NCI-H524 treated with DMSO at 0.1 percent for 48 hours (cell line): ENCODE measurements around the gene DEDD2.

Source experiments
- DNase-seq: peaks from one replicate; lab custom pipeline; 2025; lab: John Stamatoyannopoulos, UW

DEDD2 gene

DNA sequence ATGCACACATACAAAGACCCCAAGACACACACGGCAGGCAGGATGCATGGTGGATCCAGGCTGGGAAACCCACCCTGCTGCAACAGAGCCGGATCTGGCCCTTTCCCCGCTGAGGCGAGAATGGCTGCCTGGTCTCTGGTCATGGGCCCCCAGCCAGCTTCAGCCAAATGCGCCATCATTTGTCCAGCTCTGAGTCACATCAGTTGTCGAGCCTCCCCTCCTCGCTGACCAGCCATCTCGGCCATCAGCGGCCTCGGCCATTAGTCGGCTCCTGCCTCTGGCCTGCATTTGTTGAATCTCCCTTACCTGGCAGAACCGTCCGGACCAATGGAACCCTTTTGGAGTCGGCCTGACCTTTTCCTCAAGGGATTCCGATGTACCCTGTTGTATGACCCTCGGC, 46.8 kb downstream of the DEDD2 start:
- DNase-seq: no peak

DNA sequence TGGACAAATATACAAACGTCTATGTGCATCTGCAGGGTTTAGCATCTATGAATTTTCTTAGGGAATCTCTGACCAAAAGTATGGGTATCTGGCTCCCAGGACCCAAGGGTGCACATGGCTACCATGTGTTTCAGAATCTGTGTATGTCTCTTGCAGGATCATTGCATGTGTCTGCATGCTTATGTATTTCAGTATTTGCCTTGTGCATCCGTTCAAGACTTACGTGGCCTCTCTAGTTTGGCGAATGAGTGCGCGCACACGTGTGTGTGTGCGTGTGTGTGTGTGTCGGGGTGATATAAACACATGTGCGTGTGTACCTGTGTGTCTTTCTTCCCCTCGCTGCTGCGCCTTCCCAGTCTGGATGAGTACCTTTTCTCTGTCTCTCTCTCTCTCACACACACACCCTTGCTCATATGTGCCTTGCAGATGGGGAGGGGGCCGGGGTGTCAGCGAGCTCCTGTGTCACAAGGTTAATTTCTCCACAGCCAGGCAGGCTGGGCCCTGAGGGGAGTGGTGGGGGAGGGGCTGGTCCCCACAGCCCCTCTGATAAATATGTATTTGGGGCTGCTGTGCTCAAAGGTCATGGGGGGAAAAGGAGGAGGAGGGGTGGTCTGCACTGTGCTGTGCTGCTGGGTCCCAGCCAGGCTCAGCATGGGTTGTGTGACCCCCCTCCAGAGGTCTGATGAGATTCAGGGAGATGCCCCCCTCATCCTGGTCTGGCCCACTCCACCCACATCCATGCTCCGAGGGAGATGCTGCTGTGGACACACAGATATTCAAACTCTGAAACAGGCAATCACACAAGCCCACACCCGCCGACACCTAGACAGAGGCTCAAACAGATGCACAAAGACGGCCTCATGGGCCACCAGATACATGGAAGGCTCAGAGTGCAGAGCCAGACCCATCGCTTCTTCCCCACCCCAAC, 47.7 kb downstream of the DEDD2 start:
- no peak for DNase-seq

DNA sequence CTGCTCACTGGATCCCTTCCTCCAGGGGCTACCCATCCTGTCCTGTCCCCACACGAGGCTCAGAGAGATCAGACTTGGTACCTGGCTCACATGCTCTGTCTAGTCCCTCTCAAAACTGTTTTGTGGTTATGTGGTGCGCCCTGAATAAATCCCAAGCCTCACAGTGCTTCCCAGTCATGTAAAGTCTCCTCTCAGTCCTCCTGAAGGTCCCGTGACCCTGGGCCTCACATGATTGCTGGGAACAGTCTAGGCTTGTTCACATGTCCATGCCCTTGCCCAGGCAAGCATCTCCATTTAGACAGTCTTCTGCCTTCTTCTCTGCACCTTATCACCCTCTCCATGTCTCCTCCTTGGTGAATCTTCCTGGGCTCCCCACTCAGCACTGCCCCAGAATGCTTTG, 49.3 kb downstream of the DEDD2 start:
- no peak for DNase-seq

DNA sequence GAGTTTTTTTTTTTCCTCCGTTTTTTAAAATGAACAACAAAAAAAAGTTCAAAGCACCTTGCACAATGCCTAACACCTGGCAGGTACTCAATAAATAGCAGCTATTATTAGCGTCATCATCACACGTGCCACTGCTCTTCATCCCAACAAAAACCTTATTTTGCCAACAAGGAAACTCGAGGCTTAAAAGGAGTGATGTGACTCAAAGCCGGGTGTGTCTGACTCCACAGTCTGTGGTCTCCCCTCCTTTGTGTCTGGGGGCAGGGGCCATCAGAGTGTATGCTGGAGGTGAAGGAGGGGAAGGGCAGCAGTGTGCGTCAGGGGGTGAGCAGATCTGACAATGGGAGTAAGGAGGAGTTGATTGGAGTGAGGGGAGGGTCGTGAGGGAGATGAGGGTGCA, 51.2 kb downstream of the DEDD2 start:
- DNase-seq: no peak

DNA sequence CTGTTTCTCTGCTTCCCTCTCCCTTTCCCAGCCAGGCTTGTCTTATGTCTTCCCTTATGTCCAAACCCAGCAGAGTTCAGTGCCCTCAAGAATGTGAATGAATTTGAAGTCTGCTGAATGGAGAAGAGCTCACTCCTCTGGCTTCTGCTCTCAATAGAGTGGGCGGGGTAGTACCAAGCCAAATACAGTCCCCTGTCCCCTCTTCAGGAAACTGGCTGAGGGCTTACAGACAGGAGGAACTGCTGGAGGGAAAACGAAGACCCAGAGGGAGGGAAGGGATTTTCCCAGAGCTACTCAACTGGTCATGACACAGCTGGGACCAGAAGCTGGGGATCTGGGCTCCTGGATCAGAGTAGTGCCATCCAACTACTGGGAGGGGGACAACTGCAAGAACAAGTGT, 52.3 kb downstream of the DEDD2 start:
- no peak for DNase-seq

DNA sequence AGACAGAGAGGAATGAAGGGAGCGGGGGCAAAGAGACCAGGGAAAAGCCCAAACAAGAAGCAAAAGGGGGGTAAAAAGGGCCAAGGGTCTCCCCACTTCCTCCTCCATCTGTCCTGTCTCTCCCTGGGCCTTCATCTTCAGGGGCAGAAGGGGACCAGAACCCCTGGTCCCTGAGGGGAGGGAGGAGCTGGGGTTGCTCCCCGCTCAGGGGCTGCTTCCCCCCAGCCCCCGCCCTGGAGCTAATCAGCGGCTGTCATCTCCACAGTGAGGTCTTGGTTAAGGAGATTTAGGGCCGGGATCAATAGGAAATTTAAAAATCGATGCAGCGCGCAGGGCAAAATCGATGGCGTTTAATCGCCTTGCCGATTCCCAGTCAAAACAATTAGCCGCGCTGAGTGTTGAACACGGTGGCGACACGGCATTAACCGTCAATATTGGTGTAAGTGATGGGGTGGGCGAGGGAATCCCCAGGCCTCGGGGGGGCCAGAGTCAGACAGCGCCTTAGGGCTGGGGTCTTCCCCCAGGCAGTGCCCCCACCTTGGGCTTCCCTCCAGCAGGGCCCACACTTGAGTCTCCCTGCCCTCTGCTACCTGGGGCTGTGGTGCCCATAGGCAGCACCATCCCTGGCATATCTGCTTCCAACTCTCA, 55.7 kb downstream of the DEDD2 start:
- DNase-seq: no peak

DNA sequence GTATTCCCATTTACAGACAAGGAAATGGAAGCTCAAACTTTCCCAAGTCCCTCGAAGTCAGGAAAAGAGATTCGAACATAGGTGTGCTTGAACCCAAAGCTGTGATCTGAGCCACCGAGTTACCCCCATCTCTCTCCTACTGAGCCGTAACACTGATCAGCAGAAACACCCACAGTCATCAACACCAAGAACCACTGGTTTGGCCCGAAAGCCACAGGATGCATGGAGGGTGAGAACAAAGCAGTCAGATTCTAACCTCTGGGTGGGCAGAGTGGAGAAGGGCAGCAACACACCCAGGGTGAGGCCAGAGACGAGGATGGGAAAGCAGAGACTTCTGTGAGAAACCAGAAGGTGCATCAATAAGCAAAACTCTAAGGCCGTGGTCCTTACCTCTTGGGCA, 57.5 kb downstream of the DEDD2 start:
- DNase-seq: no peak

DNA sequence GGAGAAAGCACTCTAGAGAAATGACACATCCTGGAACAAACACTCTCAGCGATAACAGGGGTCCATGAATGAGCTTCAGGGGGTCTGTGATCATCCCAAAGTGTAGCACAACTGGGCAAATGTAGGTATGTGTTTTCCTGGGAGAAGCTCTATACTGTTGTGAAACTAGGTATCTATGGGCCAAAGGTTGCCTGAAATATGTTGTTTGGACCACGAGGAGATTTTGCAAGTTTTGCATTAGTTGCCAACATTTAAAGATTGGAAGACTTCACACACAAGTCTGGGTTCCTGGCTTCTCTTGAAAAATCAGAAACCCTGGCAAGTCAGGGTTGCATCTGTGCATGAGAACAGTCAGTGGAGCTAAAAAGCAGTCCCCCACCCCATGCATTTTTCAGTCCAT, 58.6 kb downstream of the DEDD2 start:
- no peak for DNase-seq

DNA sequence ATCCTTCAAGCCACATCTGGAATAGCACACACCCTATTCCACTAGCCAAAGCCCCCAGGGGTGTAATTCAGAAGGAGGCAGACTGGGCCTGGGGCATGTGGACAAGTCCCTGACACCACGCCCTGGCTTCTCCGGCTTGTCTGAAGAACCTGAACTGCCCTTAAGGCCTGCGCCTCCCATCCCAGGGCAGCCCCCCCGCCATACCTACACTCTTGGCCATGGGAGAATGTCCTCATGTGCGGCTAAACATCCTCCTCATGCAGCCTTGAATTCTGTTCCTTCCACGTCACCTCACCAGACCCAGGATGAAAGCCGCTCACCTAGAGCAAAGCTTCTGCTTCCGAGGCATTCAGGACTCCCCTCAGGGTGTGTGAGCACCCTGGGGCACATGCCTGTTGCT, 60.9 kb downstream of the DEDD2 start:
- no peak for DNase-seq

DNA sequence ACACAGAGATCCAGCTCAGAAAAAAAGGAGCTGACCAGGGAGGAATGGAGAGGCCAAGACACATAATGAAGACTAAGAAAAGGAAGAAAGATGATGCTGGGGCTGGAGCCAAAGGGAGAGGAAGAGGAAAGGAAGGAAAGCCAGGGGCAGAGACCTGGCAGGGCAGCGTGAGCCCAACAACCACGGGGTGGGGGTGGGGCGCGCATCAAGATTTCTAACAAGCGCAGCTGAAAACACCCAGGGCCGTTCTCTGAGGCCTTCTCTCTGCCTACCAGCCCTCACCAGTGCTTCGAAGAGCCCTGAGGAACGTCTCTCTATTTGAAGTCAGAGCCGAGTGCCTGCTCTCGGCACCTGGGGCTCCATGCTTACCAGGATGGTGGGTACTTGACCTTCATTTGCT, 61.7 kb downstream of the DEDD2 start:
- no peak for DNase-seq

DNA sequence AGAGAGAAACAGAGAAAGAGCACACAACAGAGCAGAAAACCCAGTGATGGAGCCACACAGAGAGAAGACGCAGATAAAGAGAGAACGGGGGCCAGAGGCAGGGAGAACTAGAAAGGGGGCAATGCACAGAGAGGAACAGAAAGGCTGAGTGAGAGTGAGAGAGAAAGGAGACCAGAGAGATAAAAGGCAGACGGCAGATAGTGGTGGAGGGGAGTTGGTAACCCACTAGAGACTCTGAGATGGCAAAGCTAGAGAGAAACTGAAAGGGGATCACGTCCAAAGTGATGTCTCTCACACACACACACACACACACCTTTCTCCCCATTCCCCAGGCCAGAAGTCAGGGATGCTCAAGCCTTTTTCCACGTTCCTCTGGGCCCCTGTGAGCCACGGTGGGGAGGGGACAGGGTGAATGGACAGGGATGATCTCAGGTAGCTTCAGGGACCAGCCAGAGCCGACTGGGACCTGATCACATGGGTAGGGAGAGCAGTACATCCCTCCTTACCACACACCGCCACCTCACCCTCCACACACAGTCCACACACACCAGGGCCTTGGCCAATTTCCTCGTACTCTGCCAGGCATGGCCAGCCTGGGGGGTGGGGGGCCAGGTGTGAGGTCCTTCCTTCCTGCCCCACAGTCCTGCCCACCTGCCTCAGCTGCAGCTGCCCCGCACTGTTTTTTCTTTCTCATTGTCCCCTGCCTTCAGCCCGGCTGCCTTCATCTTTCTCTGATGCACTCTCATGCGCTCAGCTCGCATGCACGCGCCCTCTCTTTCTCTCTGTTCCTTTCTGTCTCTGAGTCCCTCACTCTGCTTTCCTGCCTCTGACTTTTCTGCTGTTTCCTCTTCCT, 62.8 kb downstream of the DEDD2 start:
- DNase-seq: no peak

DNA sequence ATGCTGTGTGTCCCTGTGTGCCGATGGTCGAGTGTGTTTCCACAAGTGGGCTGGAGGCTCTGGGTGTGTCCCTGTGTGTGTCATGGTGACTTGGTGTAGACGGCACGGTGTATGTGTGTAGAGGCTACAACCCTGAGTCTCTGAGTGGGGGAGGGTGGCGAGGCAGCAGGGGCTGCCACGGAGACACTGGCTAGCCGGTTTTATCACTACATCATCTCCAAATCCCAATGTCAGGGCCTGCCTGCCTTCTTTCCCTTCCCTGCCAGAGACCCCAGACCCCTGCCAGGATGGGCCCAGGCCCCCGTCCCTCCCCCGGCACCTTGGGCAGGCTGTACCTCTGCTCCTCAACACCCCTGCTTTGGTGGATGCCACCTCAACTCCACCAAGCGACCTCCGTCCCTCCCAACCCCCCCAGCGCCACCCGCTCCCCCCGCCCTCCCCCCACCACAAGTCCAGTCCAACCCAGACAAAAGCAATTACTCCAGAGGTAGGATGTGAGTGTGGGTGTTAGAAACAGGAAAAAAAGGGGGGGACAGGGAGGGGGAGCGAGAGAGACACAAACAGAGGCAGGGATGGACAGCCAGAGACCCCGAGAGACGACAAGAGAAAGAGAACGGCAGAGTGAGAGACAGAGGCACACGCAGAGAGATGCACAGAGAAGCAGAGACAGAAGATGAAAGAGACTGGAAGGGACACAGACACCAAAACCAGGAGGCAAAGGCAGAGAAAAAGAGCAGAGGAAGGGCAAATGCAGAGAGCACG, 63.6 kb downstream of the DEDD2 start:
- DNase-seq: no peak

DNA sequence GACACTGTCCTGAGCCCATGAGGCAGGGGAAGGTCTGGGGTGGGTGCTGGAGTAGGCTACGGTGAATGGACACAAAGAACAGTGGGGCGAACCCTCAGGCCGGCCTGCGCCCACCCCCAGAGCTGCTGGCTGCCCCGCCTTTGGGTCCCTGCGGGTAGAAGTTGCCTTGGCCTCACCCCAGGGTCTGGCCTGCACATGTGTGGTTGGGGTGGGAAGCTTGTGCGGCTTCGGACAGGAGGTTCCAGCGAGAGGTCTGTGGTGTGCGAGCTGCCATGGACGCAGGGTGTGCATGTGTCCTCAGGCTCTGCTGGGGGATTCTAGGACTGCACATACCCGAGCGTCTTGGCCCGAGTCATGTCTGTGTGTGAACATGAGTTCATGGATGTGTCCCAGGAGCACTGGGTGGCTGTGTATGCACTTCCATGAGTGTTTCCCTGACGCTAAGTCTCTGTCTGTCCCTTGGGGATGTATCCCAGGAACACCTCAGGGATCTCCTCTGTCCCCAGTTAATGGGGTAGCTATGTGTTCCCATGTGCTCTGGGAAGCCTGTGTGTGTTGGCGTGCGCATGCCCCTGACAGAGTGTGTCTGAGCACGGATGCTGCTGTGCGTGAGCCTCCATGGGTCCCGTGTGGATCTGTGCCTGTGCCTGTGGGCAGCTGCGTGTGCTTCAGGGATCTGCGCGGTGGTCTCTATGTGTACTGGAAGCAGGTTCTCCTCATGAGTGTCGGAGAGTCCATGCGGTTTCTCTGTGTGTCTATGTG, 64.4 kb downstream of the DEDD2 start:
- DNase-seq: no peak

DNA sequence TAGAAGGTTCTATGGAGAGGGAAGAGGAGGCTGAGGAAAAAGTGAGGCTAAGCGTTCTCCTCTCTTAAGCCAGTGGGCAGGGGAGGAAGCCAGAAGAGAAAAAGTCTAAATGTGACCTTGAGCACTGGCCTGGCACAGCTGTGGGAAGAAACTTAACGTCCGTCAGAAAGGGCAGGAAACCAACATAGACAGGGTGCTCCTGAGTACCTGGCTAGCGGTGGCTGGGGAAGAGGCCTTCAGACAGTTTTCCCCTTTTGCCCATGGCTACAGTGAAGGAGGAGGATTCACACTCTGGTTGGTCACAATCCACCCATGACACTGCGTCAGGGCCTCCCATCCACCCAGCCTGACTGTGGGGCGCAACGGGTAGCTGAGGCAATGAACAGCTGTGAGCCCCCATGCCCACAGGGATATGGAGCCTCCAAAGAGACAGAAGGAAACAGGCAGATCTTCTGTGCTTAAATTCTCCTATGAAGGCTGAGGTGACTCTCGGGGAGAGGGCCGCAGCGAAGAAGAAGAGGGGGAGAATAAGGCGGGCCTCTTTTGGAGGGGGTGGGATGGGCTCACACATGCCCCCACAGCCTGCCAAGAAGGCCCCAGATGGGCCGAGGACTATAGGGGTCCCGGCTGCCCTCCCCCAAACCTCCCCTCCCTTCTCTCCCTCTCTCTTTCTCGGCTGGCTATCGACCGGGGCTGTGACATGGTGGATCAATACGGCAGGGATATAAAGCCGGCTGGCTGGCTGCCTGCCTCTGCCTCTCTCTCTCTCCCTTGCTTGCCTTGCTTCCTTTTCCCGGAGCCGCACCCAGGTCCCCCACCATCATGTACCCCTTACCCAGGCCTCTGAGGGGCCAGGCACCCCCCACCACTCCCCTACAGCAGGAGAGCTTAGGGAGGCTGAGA, 65.4 kb downstream of the DEDD2 start:
- DNase-seq: no peak

DNA sequence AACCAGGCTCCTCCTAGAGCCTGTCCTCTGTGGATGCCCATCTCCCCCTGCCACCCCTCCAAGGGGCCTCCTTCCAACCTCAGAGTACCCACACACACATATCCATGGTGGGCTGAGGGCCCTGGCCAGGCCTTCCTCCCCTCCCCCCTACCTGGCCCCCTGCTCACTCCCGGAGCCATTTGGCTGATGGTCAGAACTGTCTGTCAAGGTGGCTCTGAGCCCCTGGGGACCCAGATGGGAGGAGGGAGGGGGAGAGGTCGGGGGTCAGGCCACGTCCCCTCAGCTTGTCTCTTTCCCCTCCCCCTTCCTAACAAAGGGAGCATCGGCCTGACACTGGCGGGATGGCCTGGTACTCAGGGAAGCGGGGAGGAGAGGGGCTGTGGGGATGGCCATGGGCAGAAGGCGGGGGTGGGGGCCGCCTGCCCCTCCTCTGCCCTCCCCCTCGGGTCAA, 66.5 kb downstream of the DEDD2 start:
- DNase-seq: no peak

DNA sequence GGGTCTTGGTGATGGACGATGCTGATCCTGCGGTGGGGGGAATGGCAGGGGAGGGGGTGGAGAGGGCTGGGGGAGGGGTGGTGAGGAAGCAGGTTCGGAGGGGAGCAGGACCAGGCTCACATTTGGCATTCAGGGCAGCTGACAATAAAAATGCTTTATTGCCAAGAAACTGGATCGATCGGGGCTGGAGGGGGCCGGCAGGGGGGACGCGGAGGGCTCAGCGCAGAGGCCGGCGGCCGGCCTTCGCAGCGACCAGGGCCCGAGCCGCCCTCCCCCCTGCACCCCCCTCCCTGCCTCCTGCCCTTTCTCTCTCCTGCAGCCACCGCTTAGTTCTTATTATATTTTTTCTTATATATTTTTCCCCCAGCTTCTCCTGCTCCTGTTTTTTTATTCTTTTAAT, 67.1 kb downstream of the DEDD2 start:
- no peak for DNase-seq

DNA sequence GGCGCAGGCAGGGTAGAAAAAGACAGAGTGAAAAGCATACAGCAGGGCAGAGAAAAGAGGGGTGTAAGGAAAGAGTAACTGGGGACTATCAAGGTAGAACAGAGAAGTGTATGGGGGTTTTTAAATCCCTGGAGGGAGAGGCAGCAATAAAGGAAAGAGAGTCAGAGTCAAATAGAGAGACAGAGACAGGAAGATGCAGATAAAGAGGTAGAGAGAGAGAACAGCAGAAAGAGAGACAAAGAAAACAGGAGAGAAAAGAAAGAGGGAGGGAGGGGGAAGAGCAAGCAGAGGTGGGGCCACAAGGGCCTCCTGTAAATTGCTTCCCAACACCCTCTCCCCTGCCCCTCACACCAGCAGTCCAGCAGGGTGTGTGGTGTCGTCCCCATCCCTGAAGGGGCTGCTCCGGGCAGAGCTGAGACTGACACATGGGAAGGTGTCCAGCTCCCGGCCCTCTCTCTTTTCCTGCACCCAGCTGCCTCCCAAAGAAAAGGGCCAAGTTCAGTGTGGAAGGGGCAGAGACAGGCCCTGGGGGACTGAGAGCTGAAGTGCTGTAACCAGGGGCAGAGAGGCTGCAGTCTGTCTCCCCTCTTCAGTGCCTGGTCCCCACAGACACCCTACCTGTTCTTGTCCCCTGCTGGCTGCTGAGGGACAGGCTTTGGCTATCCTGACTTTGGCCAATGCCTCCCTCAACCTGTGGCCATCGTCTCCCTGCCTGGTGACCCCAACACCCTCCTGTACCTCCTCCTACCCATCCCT, 67.9 kb downstream of the DEDD2 start:
- no peak for DNase-seq
